Measurements from ENCODE around the gene PHKB.

PHKB gene

DNA sequence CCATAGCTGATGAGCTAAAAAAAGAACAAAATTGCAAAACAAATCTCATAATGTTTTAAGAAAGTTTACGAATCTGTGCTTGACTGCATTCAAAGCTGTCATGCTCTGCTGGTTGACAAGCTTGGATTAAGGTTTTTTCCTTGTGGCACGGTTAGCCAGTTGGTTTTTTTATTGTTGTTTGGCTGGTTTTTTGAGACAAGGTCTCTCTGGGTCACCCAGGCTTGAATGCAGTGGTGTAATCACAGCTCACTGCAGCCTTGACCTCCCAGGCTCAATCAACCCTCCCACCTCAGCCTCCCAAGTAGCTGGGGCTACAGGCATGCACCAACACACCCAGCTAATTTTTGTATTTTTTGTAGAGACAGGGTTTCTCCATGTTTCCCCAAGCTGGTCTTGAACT lies 45.7 kb downstream of the PHKB start:
- TF ChIP-seq RARB (CRISPR knock-in tag; IDR thresholded peaks at IDR 0.05) (no peak), SNAI2 (CRISPR knock-in tag; IDR thresholded peaks at IDR 0.05) (no peak)
- TF ChIP-seq, protein P1, sequence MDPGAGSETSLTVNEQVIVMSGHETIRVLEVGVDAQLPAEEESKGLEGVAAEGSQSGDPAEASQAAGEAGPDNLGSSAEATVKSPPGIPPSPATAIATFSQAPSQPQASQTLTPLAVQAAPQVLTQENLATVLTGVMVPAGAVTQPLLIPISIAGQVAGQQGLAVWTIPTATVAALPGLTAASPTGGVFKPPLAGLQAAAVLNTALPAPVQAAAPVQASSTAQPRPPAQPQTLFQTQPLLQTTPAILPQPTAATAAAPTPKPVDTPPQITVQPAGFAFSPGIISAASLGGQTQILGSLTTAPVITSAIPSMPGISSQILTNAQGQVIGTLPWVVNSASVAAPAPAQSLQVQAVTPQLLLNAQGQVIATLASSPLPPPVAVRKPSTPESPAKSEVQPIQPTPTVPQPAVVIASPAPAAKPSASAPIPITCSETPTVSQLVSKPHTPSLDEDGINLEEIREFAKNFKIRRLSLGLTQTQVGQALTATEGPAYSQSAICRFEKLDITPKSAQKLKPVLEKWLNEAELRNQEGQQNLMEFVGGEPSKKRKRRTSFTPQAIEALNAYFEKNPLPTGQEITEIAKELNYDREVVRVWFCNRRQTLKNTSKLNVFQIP (CRISPR knock-in tag; IDR thresholded peaks at IDR 0.05; ENCODE audit: borderline replicate concordance, low read depth), result no peak
- no peak for ATAC-seq

DNA sequence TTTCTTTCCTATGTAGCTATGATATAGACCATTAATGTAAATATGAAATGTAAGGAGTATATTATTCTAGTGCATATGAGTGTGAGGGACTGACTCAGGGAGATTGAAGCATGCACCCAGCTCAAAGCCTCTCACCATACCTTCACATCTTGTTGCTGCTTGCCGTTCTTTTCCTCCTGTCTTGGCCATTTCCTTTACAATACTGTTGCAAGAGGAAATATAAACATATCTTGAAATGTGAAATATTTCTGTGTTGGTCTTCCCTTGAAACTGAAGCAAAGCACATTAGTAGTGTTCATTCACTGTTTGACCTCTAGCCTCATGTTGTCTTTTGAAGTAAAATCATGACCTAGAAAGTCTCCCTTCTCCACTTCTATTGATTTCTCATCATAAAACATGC lies 46.6 kb downstream of the PHKB start:
- no peak for ATAC-seq

DNA sequence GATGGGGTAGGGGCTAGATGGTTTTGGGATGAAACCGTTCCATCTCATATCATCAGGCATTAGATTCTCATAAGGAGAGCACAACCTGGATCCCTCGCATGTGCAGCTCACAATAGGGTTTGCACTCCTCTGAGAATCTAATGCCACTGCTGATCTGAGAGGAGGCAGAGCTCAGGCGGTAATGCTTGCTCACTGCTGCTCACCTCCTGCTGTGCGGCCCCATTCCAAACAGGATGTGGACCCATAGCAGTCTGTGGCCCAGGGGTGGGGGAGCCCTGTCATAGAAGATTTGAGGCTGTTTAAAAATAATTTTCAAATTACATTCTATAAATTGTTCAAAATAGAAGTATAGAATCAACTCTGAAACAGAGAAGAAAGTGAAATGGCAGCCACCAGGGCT lies 50.8 kb downstream of the PHKB start:
- no peak for ATAC-seq
- TF ChIP-seq, protein P2, sequence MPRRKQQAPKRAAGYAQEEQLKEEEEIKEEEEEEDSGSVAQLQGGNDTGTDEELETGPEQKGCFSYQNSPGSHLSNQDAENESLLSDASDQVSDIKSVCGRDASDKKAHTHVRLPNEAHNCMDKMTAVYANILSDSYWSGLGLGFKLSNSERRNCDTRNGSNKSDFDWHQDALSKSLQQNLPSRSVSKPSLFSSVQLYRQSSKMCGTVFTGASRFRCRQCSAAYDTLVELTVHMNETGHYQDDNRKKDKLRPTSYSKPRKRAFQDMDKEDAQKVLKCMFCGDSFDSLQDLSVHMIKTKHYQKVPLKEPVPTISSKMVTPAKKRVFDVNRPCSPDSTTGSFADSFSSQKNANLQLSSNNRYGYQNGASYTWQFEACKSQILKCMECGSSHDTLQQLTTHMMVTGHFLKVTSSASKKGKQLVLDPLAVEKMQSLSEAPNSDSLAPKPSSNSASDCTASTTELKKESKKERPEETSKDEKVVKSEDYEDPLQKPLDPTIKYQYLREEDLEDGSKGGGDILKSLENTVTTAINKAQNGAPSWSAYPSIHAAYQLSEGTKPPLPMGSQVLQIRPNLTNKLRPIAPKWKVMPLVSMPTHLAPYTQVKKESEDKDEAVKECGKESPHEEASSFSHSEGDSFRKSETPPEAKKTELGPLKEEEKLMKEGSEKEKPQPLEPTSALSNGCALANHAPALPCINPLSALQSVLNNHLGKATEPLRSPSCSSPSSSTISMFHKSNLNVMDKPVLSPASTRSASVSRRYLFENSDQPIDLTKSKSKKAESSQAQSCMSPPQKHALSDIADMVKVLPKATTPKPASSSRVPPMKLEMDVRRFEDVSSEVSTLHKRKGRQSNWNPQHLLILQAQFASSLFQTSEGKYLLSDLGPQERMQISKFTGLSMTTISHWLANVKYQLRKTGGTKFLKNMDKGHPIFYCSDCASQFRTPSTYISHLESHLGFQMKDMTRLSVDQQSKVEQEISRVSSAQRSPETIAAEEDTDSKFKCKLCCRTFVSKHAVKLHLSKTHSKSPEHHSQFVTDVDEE (CRISPR knock-in tag; IDR thresholded peaks at IDR 0.05), result no peak
- TF ChIP-seq ZNF8 (CRISPR knock-in tag; IDR thresholded peaks at IDR 0.05) (no peak), ISL1 (CRISPR knock-in tag; IDR thresholded peaks at IDR 0.05) (no peak), RARB (CRISPR knock-in tag; IDR thresholded peaks at IDR 0.05) (no peak), ZFP30 (CRISPR knock-in tag; IDR thresholded peaks at IDR 0.05) (no peak), GLIS3 (CRISPR knock-in tag; IDR thresholded peaks at IDR 0.05) (no peak), CSDC2 (CRISPR knock-in tag; IDR thresholded peaks at IDR 0.05) (no peak), ZFP3 (CRISPR knock-in tag; IDR thresholded peaks at IDR 0.05) (no peak)
- TF ChIP-seq, protein P3, sequence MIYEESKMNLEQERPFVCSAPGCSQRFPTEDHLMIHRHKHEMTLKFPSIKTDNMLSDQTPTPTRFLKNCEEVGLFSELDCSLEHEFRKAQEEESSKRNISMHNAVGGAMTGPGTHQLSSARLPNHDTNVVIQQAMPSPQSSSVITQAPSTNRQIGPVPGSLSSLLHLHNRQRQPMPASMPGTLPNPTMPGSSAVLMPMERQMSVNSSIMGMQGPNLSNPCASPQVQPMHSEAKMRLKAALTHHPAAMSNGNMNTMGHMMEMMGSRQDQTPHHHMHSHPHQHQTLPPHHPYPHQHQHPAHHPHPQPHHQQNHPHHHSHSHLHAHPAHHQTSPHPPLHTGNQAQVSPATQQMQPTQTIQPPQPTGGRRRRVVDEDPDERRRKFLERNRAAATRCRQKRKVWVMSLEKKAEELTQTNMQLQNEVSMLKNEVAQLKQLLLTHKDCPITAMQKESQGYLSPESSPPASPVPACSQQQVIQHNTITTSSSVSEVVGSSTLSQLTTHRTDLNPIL (CRISPR knock-in tag; IDR thresholded peaks at IDR 0.05; ENCODE audit: low read depth), result no peak
- TF ChIP-seq, protein P1 (CRISPR knock-in tag; IDR thresholded peaks at IDR 0.05; ENCODE audit: borderline replicate concordance, low read depth), result no peak
- TF ChIP-seq, protein P4, sequence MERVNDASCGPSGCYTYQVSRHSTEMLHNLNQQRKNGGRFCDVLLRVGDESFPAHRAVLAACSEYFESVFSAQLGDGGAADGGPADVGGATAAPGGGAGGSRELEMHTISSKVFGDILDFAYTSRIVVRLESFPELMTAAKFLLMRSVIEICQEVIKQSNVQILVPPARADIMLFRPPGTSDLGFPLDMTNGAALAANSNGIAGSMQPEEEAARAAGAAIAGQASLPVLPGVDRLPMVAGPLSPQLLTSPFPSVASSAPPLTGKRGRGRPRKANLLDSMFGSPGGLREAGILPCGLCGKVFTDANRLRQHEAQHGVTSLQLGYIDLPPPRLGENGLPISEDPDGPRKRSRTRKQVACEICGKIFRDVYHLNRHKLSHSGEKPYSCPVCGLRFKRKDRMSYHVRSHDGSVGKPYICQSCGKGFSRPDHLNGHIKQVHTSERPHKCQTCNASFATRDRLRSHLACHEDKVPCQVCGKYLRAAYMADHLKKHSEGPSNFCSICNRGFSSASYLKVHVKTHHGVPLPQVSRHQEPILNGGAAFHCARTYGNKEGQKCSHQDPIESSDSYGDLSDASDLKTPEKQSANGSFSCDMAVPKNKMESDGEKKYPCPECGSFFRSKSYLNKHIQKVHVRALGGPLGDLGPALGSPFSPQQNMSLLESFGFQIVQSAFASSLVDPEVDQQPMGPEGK (CRISPR knock-in tag; IDR thresholded peaks at IDR 0.05; ENCODE audit: borderline replicate concordance), result no peak

More for the DNA sequence above, 46.6 kb downstream of the PHKB start:
- no peak for TF ChIP-seq BACH2 (CRISPR knock-in tag; IDR thresholded peaks at IDR 0.05; ENCODE audit: borderline replicate concordance)
- no peak for TF ChIP-seq ZC3H10 (CRISPR knock-in tag; IDR thresholded peaks at IDR 0.05)
- no peak for TF ChIP-seq ARNTL (CRISPR knock-in tag; IDR thresholded peaks at IDR 0.05; ENCODE audit: borderline replicate concordance, low read depth)
- no peak for TF ChIP-seq ZNF70 (CRISPR knock-in tag; IDR thresholded peaks at IDR 0.05)
- no peak for TF ChIP-seq TCF4 (CRISPR knock-in tag; IDR thresholded peaks at IDR 0.05; ENCODE audit: borderline replicate concordance)
- no peak for TF ChIP-seq ZFP30 (CRISPR knock-in tag; IDR thresholded peaks at IDR 0.05)
- TF ChIP-seq, protein P1 (CRISPR knock-in tag; IDR thresholded peaks at IDR 0.05; ENCODE audit: borderline replicate concordance, low read depth), result no peak

DNA sequence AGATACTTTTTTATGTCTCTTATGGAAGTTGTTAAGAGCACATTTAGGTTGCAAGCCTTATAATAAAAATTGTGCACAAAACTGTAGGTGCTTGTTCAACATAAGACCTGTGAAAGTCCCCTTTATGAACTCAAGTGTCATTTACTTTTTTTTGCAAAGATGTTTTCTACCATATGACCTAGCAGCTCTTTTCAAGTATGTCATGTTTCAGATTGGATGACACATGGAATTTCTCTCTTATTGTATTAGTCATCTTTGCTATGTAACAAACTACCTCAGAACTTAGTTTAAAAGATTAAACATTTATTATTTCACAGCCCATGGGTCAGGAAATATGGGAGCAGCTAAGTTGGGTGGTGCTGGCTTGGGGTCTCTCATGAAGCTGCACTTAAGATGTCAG lies 57.9 kb downstream of the PHKB start:
- no peak for ATAC-seq
- no peak for TF ChIP-seq TCF4 (CRISPR knock-in tag; IDR thresholded peaks at IDR 0.05; ENCODE audit: borderline replicate concordance)
- no peak for TF ChIP-seq ZFP3 (CRISPR knock-in tag; IDR thresholded peaks at IDR 0.05)
- TF ChIP-seq GLIS3 (CRISPR knock-in tag; IDR thresholded peaks at IDR 0.05), result no peak
- TF ChIP-seq, protein P1 (CRISPR knock-in tag; IDR thresholded peaks at IDR 0.05; ENCODE audit: borderline replicate concordance, low read depth), result no peak
- TF ChIP-seq, protein P4 (CRISPR knock-in tag; IDR thresholded peaks at IDR 0.05; ENCODE audit: borderline replicate concordance), result no peak
- TF ChIP-seq ZC3H10 (CRISPR knock-in tag; IDR thresholded peaks at IDR 0.05), result no peak
- TF ChIP-seq ZNF8 (CRISPR knock-in tag; IDR thresholded peaks at IDR 0.05), result no peak
- TF ChIP-seq, protein P5, sequence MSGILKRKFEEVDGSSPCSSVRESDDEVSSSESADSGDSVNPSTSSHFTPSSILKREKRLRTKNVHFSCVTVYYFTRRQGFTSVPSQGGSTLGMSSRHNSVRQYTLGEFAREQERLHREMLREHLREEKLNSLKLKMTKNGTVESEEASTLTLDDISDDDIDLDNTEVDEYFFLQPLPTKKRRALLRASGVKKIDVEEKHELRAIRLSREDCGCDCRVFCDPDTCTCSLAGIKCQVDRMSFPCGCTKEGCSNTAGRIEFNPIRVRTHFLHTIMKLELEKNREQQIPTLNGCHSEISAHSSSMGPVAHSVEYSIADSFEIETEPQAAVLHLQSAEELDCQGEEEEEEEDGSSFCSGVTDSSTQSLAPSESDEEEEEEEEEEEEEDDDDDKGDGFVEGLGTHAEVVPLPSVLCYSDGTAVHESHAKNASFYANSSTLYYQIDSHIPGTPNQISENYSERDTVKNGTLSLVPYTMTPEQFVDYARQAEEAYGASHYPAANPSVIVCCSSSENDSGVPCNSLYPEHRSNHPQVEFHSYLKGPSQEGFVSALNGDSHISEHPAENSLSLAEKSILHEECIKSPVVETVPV (CRISPR knock-in tag; IDR thresholded peaks at IDR 0.05), result no peak
- no peak for TF ChIP-seq ZNF70 (CRISPR knock-in tag; IDR thresholded peaks at IDR 0.05)

All from SK-N-SH treated with all-trans-retinoic acid at 6 μM for 48 hours (cell line).